Neural cell (in vitro differentiated cells): ENCODE data around the gene NDUFS5.

Source experiments
- EP300 ChIP-seq: fragments of 450-650 bp; conservative IDR thresholded peaks from 2 replicates; pipeline ENCODE4 v1.6.1; 2014; ENCODE audit warnings: antibody characterized with exemption, mild to moderate bottlenecking, moderate library complexity; ENCODE audit not compliant: poor library complexity, severe bottlenecking
- EZH2 ChIP-seq: fragments of 200-600, 300-800 bp; shearing (Covaris generic), sonication (generic); IDR thresholded peaks from 2 replicates; pipeline ENCODE4 v1.6.1; 2014; ENCODE audit warnings: antibody characterized with exemption, low read length, borderline replicate concordance, mild to moderate bottlenecking; ENCODE audit not compliant: insufficient read depth, poor library complexity, severe bottlenecking
- POLR2AphosphoS5 ChIP-seq: IDR thresholded peaks from 2 replicates; pipeline ENCODE4 v1.6.1; 2012
- REST ChIP-seq: IDR thresholded peaks from 2 replicates; pipeline ENCODE4 v1.6.1; 2012; ENCODE audit warnings: borderline replicate concordance
- TF ChIP-seq, protein P1 (sequence below): fragments of 450-650 bp; IDR thresholded peaks from 2 replicates; pipeline ENCODE4 v1.5.1; 2014; ENCODE audit warnings: antibody characterized with exemption, mild to moderate bottlenecking, moderate library complexity; ENCODE audit not compliant: poor library complexity, severe bottlenecking

DNA sequence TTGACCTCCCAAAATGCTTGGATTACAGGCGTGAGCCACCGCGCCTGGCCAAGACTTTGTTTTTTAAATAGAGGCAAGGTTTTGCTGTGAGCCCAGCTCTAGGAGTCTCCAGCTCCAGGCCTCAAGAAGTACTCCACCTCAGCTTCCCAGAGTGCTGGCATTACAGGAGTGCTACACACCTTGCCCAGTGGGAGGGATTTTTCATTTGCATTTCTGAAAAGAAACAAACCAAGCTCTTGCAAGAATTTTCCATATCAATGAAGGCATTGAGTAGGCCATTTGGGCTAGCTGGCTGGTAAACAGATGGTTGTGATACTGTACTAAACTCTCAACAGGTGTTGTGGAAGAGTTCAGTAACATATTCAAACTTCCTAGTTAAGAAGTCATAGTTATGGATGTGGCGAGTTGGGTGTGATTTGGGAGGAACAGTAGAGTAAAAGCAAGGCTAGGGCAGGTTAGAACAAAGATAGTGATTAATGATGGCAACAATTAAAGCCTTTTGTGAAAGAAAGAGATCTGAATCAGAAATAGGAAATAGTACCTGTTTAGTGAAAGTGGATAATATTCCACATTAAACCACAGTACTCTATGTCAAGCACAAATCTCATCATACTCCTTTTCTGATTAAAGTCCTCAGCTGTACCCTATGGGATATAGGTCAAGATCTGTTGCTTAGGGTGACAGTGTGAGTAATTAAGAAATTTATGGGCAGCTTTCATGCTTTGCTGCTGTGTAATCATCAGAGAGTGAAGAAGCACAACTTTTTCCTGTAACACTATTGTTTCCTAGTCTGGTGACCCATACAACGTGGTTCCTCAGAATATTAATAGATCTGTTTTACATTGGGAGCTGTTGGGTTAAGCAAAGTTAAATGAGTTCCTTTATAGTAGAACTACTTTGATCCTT, 24.4 kb upstream of the NDUFS5 start:
- no peak for TF ChIP-seq REST
- TF ChIP-seq EP300: no peak
- TF ChIP-seq, protein P1, sequence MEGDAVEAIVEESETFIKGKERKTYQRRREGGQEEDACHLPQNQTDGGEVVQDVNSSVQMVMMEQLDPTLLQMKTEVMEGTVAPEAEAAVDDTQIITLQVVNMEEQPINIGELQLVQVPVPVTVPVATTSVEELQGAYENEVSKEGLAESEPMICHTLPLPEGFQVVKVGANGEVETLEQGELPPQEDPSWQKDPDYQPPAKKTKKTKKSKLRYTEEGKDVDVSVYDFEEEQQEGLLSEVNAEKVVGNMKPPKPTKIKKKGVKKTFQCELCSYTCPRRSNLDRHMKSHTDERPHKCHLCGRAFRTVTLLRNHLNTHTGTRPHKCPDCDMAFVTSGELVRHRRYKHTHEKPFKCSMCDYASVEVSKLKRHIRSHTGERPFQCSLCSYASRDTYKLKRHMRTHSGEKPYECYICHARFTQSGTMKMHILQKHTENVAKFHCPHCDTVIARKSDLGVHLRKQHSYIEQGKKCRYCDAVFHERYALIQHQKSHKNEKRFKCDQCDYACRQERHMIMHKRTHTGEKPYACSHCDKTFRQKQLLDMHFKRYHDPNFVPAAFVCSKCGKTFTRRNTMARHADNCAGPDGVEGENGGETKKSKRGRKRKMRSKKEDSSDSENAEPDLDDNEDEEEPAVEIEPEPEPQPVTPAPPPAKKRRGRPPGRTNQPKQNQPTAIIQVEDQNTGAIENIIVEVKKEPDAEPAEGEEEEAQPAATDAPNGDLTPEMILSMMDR: no peak
- no peak for TF ChIP-seq POLR2AphosphoS5
- no peak for TF ChIP-seq EZH2
